Chondrocyte (in vitro differentiated cells): ENCODE data around the gene LPAR6. TPM values are rescaled to one million over a fixed set of nuclear protein-coding genes. Genes with fewer than 3 reads are reported as not detected.

ENCODE experiments used
- DNase-seq: peaks from one replicate; pipeline ENCODE4 v3.0.0; 2021; ENCODE audit warnings: mixed read lengths, low spot score
- H3K27ac Mint-ChIP-seq: one replicate; pipeline ENCODE4 v1.8.0; 2021; ENCODE audit warnings: mild to moderate bottlenecking, moderate library complexity, mixed read lengths; ENCODE audit not compliant: unreplicated experiment
- H3K27me3 Mint-ChIP-seq: 2 replicates; pipeline ENCODE4 v1.8.0; 2021; ENCODE audit warnings: low read depth, mixed read lengths
- H3K36me3 Mint-ChIP-seq: 2 replicates; pipeline ENCODE4 v1.8.0; 2021; ENCODE audit warnings: low read depth, mixed read lengths
- H3K4me1 Mint-ChIP-seq: 2 replicates; pipeline ENCODE4 v1.8.0; 2021; ENCODE audit warnings: low read depth, mild to moderate bottlenecking, mixed read lengths
- H3K4me3 Mint-ChIP-seq: one replicate; pipeline ENCODE4 v1.8.0; 2021; ENCODE audit warnings: mild to moderate bottlenecking, moderate library complexity, mixed read lengths; ENCODE audit not compliant: unreplicated experiment
- H3K9me3 Mint-ChIP-seq: 2 replicates; pipeline ENCODE4 v1.8.0; 2021; ENCODE audit warnings: low read depth, mixed read lengths
- CTCF ChIP-seq: fragments of 200-600 bp; sonication (generic); IDR thresholded peaks from 2 replicates; pipeline ENCODE4 v1.5.0; 2021; ENCODE audit warnings: antibody characterized with exemption, mild to moderate bottlenecking, moderate library complexity
- total RNA-seq: library from RNA; stranded (reverse); gene quantifications from 3 replicates; pipeline ENCODE4 v1.2.1, GENCODE V29; 2021

The LPAR6 gene
- total RNA-seq, 1 donor from 2014 or later, result 4.1 TPM

GRCh38 chr13:48436661-48437288 is 23.9 kb upstream of the LPAR6 start:
- Mint-ChIP-seq H3K27me3 (no peaks in the 10 kb centered on the region), H3K27ac (peak overlapping the region; percentile 36), H3K4me3 (no peak overlapping the region), H3K36me3 (no peaks in the 10 kb centered on the region), H3K4me1 (peaks cover 32% of the 10 kb centered on the region), H3K9me3 (no peaks in the 10 kb centered on the region)
- TF ChIP-seq CTCF, result no peak
- DNase-seq, result no peak

- no peaks in the 10 kb centered on the region for H3K36me3 Mint-ChIP-seq
- H3K4me3 Mint-ChIP-seq, result no peak overlapping the region
- H3K4me1 Mint-ChIP-seq, result peaks cover 53% of the 10 kb centered on the region
- no peak overlapping the region for H3K27ac Mint-ChIP-seq
- H3K27me3 Mint-ChIP-seq, result no peaks in the 10 kb centered on the region
- no peak for DNase-seq
- no peak for TF ChIP-seq CTCF
- no peaks in the 10 kb centered on the region for H3K9me3 Mint-ChIP-seq
Measured at GRCh38 chr13:48434200-48434599, 21.3 kb upstream of the LPAR6 start.

- H3K27me3 Mint-ChIP-seq, result no peaks in the 10 kb centered on the region
- TF ChIP-seq CTCF, result no peak
- no peak for DNase-seq
- peak overlapping the region; percentile 92 for H3K27ac Mint-ChIP-seq
- no peaks in the 10 kb centered on the region for H3K36me3 Mint-ChIP-seq
- no peaks in the 10 kb centered on the region for H3K9me3 Mint-ChIP-seq
- peaks cover 51% of the 10 kb centered on the region for H3K4me1 Mint-ChIP-seq
- peak overlapping the region; percentile 51 for H3K4me3 Mint-ChIP-seq
Measured at GRCh38 chr13:48431987-48432615, 19.2 kb upstream of the LPAR6 start.

GRCh38 chr13:48431431-48431830 is 18.5 kb upstream of the LPAR6 start:
- no peak for DNase-seq
- H3K27me3 Mint-ChIP-seq, result no peaks in the 10 kb centered on the region
- H3K36me3 Mint-ChIP-seq, result peaks cover 4% of the 10 kb centered on the region
- peak overlapping the region; percentile 92 for H3K27ac Mint-ChIP-seq
- TF ChIP-seq CTCF, result no peak
- H3K4me1 Mint-ChIP-seq, result peaks cover 45% of the 10 kb centered on the region
- no peak overlapping the region for H3K4me3 Mint-ChIP-seq
- H3K9me3 Mint-ChIP-seq, result no peaks in the 10 kb centered on the region

GRCh38 chr13:48429886-48430285 is 17.0 kb upstream of the LPAR6 start:
- no peak for TF ChIP-seq CTCF
- no peaks in the 10 kb centered on the region for H3K9me3 Mint-ChIP-seq
- H3K36me3 Mint-ChIP-seq, result peaks cover 4% of the 10 kb centered on the region
- no peak overlapping the region for H3K27ac Mint-ChIP-seq
- no peak for DNase-seq
- no peak overlapping the region for H3K4me3 Mint-ChIP-seq
- no peaks in the 10 kb centered on the region for H3K27me3 Mint-ChIP-seq
- peaks cover 35% of the 10 kb centered on the region for H3K4me1 Mint-ChIP-seq
